Right atrium auricular region (tissue), 2 donors: ENCODE results near the gene SLC8A1. TPM values are rescaled to one million over a fixed set of nuclear protein-coding genes. Genes with fewer than 3 reads are reported as not detected.

ENCODE experiments used
- DNase-seq: peaks from one replicate; pipeline ENCODE4 v3.0.0-alpha.2; 2019; ENCODE audit warnings: low spot score
- H3K27ac ChIP-seq, 2 donors: fragments of 200-600 bp; sonication (generic); 1 replicate in 1 of 2; 2 replicates in 1 of 2; pipeline ENCODE4 v1.5.1; 2016 to 2019
- H3K27me3 ChIP-seq, 2 donors: fragments of 200-600 bp; sonication (generic); one replicate each; pipeline versions ENCODE4 v1.5.1 to v1.6.0; 2017 to 2019
- H3K36me3 ChIP-seq: fragments of 200-600 bp; sonication (generic); one replicate; pipeline ENCODE4 v1.5.1; 2016
- H3K4me1 ChIP-seq, 2 donors: fragments of 200-600 bp; sonication (generic); one replicate each; pipeline versions ENCODE4 v1.5.1 to v1.6.0; 2017 to 2019
- H3K4me3 ChIP-seq, 2 donors: fragments of 200-600 bp; sonication (generic); 1 replicate in 1 of 2; 2 replicates in 1 of 2; pipeline ENCODE4 v1.5.1; 2017 to 2019; ENCODE audit warnings: mild to moderate bottlenecking in 1 of 2, moderate library complexity in 1 of 2
- H3K9me3 ChIP-seq, 2 donors: fragments of 200-600 bp; sonication (generic); one replicate each; pipeline ENCODE4 v1.5.1; 2019
- total RNA-seq, 2 donors: library from RNA; depleted of rRNA; stranded (reverse); fragments of >200 nt; gene quantifications; one replicate each; pipeline ENCODE4 v1.1.0, GENCODE V29; 2016
- TF ChIP-seq, protein P1 (sequence below), 2 donors: fragments of 200-600 bp; sonication (generic); IDR thresholded peaks; one replicate each; pipeline ENCODE4 v1.5.1; 2019; ENCODE audit warnings: antibody characterized with exemption in 2 of 2

Gene SLC8A1
- total RNA-seq, 2 donors from 2014 or later, result 493 to 738 TPM

DNA sequence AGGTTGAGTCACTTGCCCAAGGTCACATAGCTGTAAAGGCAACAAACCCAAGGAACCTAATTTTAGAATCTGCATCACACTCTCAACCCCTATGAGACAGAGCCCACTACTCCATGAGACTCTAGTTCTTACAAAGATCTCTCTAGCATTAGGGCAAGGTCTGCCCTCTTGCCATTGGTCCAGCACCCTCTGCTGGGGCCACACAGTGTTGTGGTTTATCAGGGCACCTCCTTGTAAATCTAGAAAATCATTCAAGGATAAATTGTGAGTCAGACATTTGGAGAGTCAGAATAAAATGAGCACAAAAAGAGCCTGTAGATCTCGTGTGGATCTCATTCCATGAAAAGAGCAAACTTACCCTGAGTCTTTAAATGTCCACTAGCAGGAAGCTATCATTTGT lies 91.2 kb downstream of the SLC8A1 start:
- peaks cover 0 to 45% of the 10 kb centered on the region in 2 donors for H3K4me1 ChIP-seq

DNA sequence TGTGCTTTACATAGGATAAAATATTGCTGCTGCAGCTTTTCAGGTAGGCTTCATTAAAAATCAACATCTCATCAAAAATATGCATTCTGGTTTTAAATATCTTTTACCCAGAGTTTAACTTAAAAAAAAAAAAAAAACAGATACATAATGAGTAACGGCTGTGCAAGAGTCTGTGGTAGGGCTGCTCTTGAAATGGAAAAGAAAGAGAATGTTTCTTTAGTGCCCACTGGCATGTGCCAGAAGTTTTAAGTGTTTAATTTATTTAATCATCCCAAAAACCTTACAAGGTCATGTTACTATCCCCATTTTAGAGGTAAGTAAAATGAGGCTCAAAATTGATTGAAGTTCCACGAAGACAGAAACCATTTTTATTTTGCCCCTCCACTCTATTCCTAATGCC lies 92.1 kb downstream of the SLC8A1 start:
- Histone ChIP-seq H3K4me3 (no peak overlapping the region), H3K4me1 (peaks cover 0 to 46% of the 10 kb centered on the region in 2 donors), H3K36me3 (no peaks in the 10 kb centered on the region), H3K9me3 (no peaks in the 10 kb centered on the region), H3K27ac (no peak overlapping the region), H3K27me3 (no peaks in the 10 kb centered on the region)
- TF ChIP-seq, protein P1, sequence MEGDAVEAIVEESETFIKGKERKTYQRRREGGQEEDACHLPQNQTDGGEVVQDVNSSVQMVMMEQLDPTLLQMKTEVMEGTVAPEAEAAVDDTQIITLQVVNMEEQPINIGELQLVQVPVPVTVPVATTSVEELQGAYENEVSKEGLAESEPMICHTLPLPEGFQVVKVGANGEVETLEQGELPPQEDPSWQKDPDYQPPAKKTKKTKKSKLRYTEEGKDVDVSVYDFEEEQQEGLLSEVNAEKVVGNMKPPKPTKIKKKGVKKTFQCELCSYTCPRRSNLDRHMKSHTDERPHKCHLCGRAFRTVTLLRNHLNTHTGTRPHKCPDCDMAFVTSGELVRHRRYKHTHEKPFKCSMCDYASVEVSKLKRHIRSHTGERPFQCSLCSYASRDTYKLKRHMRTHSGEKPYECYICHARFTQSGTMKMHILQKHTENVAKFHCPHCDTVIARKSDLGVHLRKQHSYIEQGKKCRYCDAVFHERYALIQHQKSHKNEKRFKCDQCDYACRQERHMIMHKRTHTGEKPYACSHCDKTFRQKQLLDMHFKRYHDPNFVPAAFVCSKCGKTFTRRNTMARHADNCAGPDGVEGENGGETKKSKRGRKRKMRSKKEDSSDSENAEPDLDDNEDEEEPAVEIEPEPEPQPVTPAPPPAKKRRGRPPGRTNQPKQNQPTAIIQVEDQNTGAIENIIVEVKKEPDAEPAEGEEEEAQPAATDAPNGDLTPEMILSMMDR (IDR thresholded peaks at IDR 0.05), result no peak
- no peak for DNase-seq

More for the DNA sequence above, 91.2 kb downstream of the SLC8A1 start:
- H3K27me3 ChIP-seq, result no peaks in the 10 kb centered on the region
- H3K9me3 ChIP-seq, result no peaks in the 10 kb centered on the region
- TF ChIP-seq, protein P1 (IDR thresholded peaks at IDR 0.05), result no peak
- peak overlapping the region in 1 of 2 donors; percentile 17 for H3K27ac ChIP-seq
- no peaks in the 10 kb centered on the region for H3K36me3 ChIP-seq
- H3K4me3 ChIP-seq, result no peak overlapping the region
- no peak for DNase-seq

DNA sequence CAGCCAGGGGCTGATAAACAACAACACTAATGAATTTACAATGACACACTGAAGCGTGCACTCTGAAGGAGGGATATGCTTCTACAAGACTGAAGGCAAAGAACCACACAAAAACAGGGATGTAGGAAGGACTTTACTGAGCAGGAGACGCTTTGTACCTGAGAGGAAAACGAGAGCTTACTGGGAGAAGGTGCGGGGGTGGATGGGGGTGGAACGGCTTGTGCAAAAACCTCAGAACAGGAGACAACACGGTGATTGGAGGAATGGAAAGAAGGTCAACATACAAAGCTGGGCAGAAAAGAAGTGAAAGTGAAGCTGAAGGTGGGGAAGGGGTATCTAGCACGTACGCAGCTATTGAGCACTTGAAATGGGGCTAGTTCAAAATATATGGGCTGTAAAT lies 93.1 kb downstream of the SLC8A1 start:
- Histone ChIP-seq H3K4me1 (peaks cover 0 to 46% of the 10 kb centered on the region in 2 donors), H3K27me3 (no peaks in the 10 kb centered on the region), H3K4me3 (no peak overlapping the region), H3K27ac (no peak overlapping the region), H3K36me3 (no peaks in the 10 kb centered on the region), H3K9me3 (no peaks in the 10 kb centered on the region)
- TF ChIP-seq, protein P1 (IDR thresholded peaks at IDR 0.05), result no peak
- DNase-seq, result no peak

DNA sequence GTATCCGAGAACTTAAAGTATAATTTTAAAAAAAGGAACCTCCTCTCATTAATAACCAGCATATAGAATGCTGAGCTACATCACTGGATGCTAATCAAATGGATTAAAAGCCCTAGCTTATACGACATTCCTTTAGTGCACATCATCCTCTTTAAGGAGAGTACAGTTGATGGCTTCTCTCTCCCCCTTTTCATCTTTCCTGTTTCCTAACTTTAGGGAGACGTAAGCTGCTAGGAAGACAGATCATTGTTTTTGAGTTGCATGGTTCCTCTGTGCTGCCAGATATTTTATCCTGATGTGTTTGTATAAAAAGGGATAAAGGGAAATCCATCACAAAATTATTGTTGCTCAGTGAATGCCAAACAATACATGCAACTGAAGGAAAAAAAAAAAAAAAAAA lies 94.2 kb downstream of the SLC8A1 start:
- Histone ChIP-seq H3K27me3 (no peaks in the 10 kb centered on the region), H3K4me1 (peaks cover 0 to 46% of the 10 kb centered on the region in 2 donors), H3K36me3 (no peaks in the 10 kb centered on the region), H3K9me3 (no peaks in the 10 kb centered on the region), H3K27ac (no peak overlapping the region), H3K4me3 (no peak overlapping the region)
- DNase-seq, result no peak
- TF ChIP-seq, protein P1 (IDR thresholded peaks at IDR 0.05), result no peak

DNA sequence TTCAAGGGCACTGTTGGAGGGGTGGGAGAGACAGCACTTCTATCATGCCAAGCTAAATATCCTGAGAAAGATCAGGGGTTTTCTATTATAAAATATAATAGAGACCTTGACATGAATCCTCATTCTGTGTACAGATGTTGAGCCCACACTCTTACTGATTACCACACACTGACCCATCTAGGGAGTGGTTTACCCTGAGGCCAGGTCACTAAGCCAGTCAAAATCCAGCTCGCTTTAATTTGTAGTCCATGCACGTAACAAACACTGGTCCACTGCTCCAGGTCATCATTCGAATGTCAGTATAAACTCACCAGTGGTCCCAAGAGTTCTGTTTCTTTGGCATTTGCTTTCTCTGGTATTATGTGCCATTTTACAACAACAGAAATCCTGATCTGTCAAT lies 96.4 kb downstream of the SLC8A1 start:
- no peak for DNase-seq
- no peaks in the 10 kb centered on the region for H3K36me3 ChIP-seq
- H3K27me3 ChIP-seq, result no peaks in the 10 kb centered on the region
- H3K27ac ChIP-seq, result no peak overlapping the region
- H3K4me1 ChIP-seq, result peaks cover 0 to 48% of the 10 kb centered on the region in 2 donors
- H3K4me3 ChIP-seq, result no peak overlapping the region
- H3K9me3 ChIP-seq, result no peaks in the 10 kb centered on the region
- TF ChIP-seq, protein P1 (IDR thresholded peaks at IDR 0.05), result no peak

DNA sequence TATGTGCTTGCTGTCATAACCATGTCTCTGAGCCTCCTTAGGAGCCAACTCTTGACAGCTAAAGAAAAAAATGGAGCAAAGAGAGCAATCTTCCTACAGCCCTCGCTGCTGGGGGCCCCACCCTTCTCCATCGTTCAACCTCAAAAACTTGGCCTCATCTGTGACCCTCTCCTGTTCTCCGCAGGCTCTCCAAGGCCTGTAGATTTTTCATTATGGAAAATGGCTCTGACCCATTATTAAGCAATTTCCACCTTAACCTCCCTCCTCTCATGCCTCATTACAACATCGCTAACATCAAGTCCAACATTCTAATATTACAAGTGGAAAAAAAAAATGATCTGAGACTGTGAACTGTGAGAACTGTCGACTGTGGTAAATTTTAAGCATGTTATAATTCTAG lies 98.7 kb downstream of the SLC8A1 start:
- H3K27me3 ChIP-seq, result no peaks in the 10 kb centered on the region
- no peak for DNase-seq
- TF ChIP-seq, protein P1 (IDR thresholded peaks at IDR 0.05), result no peak
- no peaks in the 10 kb centered on the region for H3K36me3 ChIP-seq
- peak overlapping the region; percentile 23 to 70 for H3K27ac ChIP-seq
- H3K4me3 ChIP-seq, result no peak overlapping the region
- H3K4me1 ChIP-seq, result peaks cover 0 to 56% of the 10 kb centered on the region in 2 donors
- no peaks in the 10 kb centered on the region for H3K9me3 ChIP-seq
